ENCODE results near the gene ADCY7. TPM values are rescaled to one million over a fixed set of nuclear protein-coding genes. Genes with fewer than 3 reads are reported as not detected.
A peak's percentile ranks its signal among the peaks of the same experiment; 100 is the strongest.

ADCY7 gene
- total and polyA plus RNA-seq, 9 of the 15 experiments (the other 6 are each of a cell fraction or from before 2014, with no cell fraction given) = 2.3 to 108 (median 28.6) TPM

DNA sequence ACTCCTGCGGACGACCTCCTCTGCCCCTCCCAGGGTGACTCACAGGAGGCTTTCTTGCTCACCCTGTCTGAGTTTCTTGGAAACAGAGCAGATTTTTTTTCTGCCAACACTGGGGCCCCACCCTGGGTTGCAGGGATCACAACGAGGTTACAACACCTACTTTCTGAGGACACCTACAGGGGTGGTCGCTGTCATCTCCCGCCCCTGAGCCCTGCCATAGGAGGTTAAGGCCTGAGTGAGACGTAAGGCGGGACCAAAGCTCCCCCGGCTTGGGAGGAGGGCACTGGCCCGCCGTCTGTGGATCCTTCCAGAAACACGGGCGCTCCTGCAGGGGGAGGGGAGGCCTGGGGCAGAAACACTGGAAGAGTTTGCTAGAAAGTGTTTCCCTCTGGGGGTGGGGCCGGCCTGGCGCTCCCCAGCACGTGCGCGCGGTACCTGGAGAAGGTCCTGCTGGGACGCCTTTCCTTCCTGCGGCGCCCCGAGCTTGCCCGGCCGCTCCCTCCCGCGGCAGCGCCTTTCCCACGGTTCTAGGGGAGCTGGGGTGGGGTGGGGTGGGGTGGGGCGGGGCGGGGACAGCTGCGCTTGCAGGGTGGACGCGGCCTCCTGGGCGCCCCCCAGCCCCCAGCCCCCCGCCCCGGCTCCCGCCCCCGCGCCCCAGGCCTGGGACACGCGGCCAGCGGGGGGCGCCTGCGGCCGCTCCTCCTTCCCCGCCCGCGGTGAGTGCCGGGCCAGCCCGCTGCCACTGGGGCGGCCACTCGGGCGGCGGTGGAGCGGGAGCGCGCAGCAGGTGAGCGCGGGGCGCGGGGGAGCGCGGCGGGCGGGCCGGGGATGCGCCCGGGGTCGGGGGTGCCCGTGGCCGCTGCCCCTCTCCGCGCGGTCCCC, 20.7 kb upstream of the ADCY7 start (continued):
- TF ChIP-seq NKRF (IDR thresholded peaks at IDR 0.05; ENCODE audit: borderline replicate concordance) (no peak), ZNF263 (CRISPR knock-in tag; IDR thresholded peaks at IDR 0.05; ENCODE audit: borderline replicate concordance) (no peak), SMAD3 (CRISPR knock-in tag; conservative IDR thresholded peaks at IDR 0.05) (no peak), ZNF778 (CRISPR knock-in tag; IDR thresholded peaks at IDR 0.05) (no peak), MAZ (CRISPR knock-in tag; conservative IDR thresholded peaks at IDR 0.05 in 1 of 2, IDR thresholded peaks at IDR 0.05 in 1 of 2) (peak in 1 of 2 experiments; percentile 86), ZNF561 (CRISPR knock-in tag; conservative IDR thresholded peaks at IDR 0.05) (no peak), ZNF212 (CRISPR knock-in tag; IDR thresholded peaks at IDR 0.05) (no peak), PHF8 (IDR thresholded peaks at IDR 0.05; ENCODE audit: borderline replicate concordance, low read length) (peak; percentile 46; the same call in 1 of the 2 replicates), NONO (IDR thresholded peaks at IDR 0.05; ENCODE audit: low read depth in 2 of 2, low read length in 1 of 2) (peak; percentile 38 to 78; a peak in 2 of 4 replicates), ATF1 (CRISPR knock-in tag; IDR thresholded peaks at IDR 0.05) (no peak), ATF1 (tag; IDR thresholded peaks at IDR 0.05) (peak; percentile 61), ELF1 (tag; IDR thresholded peaks at IDR 0.05) (no peak), NR1H2 (CRISPR knock-in tag; IDR thresholded peaks at IDR 0.05) (no peak), SNAPC5 (CRISPR knock-in tag; IDR thresholded peaks at IDR 0.05) (no peak), MAFK (IDR thresholded peaks at IDR 0.05; ENCODE audit: low read length) (no peak), SRSF3 (IDR thresholded peaks at IDR 0.05; ENCODE audit: insufficient read depth, low read length) (no peak), RBM25 (IDR thresholded peaks at IDR 0.05; ENCODE audit: low read depth, low read length, severe bottlenecking) (no peak), NCOA6 (IDR thresholded peaks at IDR 0.05) (no peak), SMARCE1 (IDR thresholded peaks at IDR 0.05) (peak; percentile 87), FOXP1 (CRISPR knock-in tag; IDR thresholded peaks at IDR 0.05) (no peak), NCOR1 (IDR thresholded peaks at IDR 0.05) (peak; percentile 57), MTF1 (CRISPR knock-in tag; IDR thresholded peaks at IDR 0.05; ENCODE audit: borderline replicate concordance) (no peak), GATAD2A (IDR thresholded peaks at IDR 0.05) (0 out of 2 replicates have a peak, but pooled peaks have one; percentile 17), ZBTB7A (IDR thresholded peaks at IDR 0.05; ENCODE audit: borderline replicate concordance, control insufficient read depth, low read depth, low read length) (peak; percentile 75; the same call in 1 of the 2 replicates), ZKSCAN8 (CRISPR knock-in tag; IDR thresholded peaks at IDR 0.05) (no peak), KDM2B (CRISPR knock-in tag; IDR thresholded peaks at IDR 0.05) (no peak), TCF7L2 (IDR thresholded peaks at IDR 0.05; ENCODE audit: low read depth, low read length) (no peak), ZNF644 (tag; IDR thresholded peaks at IDR 0.05; ENCODE audit: low read depth) (no peak), TBL1XR1 (IDR thresholded peaks at IDR 0.05; ENCODE audit: low read length in 2 of 2) (no peak), PHF20 (IDR thresholded peaks at IDR 0.05; ENCODE audit: partially characterized antibody) (no peak)
